Inflammatory macrophage treated with lipopolysaccharide for 1 hour (primary cell): ENCODE measurements around the gene NDUFS1.
"Not testable (repeated sequence)": the region's sequence is repeated elsewhere in the genome, so short reads cannot be mapped to it uniquely, and the experiment has no call there.

Experiments
- DNase-seq, 2 donors: peaks; one replicate each; pipeline ENCODE4 v3.0.0-alpha.2; 2020 to 2022

Gene NDUFS1

DNA sequence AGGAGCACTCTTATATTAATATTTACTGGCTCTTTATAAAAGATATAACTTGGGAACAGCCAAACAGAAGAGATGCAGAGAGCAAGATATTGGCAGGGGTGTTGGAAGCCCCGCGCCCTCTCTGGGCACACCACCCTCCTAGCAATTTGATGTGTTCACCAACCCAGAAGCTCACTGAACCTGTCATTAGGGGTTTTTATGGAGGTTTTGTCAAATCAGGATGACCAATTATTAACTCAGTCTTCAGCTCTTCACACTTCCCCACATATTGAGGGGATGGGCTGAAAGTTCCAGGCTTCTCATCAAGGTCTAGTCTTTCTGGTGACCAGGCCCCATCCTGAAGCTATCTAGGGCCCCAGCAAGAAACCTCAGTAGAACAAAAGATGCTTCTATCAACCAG lies 62.4 kb downstream of the NDUFS1 start:
- no peak for DNase-seq

GRCh38 chr2:206095536-206096332 lies 63.5 kb downstream of the NDUFS1 start:
- DNase-seq = no peak

- no peak for DNase-seq
Measured at GRCh38 chr2:206092297-206092696, 66.9 kb downstream of the NDUFS1 start.

DNA sequence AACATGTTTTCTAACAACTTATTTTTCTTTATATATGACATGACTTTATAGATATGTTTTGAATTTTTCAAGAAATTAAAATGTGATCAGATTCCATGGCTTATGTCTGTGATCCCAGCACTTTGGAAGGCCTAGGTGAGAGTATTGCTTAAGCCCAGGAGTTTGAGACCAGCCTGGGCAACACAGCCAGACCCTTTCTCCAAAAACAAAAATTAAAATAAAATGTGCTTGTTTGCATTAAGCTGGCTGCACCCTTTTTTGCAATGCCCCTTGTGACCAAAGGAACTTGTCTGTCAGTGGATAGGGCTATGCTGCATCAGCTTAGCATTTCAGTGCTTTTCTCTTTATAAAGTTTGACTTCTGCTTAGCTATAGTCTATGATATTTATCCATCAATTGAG lies 71.0 kb downstream of the NDUFS1 start:
- DNase-seq = no peak

- peak; percentile 32 to 34 for DNase-seq
Measured at GRCh38 chr2:206086716-206087350, 72.4 kb downstream of the NDUFS1 start.

DNA sequence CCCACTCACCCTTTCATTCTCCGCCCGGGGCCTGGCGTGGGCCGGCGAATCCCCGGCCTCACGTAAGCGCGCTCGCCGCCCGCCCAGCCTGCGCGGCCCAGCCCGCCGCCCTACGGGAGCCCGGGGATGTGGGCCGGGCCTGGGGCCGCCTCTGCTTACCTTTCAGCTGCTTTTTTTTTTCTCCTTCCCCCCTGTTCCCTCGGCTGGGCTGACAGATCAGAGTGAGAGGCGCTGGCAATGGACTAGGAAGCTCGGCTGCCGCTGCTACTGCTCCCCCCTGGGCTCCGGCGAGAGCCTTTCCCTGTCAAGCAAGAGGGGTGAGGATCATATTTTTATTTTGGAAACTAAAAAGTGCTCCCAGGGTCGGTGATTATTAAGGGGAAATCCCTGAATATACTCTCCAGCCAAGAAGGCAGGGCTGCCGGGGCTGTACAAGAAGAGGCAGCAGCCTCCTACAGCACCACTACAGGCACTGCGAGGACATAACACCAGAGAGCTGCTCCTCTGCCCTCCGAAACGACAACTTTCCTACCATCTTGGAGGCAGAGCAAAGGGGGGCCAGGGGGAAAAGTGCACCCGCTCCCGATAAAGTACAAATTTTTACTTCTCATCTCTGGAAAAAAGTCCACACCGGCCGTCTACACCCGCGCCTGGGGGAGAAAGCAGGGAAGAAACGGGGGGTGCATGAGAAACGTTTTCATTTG lies 73.3 kb downstream of the NDUFS1 start, which contains the start of gene INO80D:
INO80D (minus strand) TSS at position 433 of the 704 bp plus-strand sequence. CDS start 23,158 bp downstream, outside the sequence.
- DNase-seq = peak; percentile 80 to 83

DNA sequence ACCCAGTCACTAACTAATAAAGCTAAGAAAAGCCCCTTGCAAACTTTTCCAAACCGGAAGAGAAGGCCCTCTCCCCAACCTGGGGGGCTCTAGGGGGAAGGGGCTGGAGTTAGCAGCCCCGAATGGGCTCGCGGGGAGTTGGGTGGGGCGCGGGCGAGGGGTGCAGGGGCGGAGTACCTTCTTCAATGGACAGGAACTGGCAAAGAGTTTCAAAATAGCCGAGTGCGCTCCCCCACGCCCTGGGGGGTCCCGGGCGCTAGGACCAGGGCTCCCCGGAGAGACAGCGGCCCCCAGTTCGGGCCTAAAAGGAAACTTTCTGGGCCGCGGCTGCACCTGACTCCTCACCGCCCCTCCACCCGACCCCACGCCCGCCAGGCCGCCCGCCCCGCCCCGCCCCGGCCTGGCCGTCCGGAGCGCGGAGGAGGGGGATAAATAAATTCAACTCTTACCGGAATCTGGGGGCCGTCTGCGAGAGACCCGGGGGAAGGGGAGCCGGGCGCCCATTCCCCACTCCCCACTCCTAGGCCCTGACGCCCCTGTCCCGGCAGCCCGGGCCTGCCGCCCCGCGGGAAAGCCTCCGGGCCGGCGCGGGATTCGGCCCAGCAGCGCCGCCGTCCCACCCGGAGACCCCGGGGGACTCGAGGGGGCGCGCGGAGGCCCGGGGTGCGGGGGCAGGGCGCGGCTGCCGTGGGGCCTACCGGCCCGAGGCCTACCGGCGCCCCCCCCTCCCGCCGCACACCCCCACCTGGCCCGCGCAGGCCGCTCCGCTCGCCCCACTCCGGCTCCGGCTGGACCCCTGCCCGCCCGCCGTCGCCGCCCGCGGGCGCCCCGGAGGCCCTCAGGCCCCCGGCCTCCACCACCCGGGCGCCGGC lies 74.1 kb downstream of the NDUFS1 start:
- peak; percentile 23 to 32 for DNase-seq

GRCh38 chr2:206084439-206084869 lies 74.8 kb downstream of the NDUFS1 start:
- peak; percentile 43 to 65 for DNase-seq

GRCh38 chr2:206083602-206084438 lies 75.4 kb downstream of the NDUFS1 start:
- DNase-seq = peak in 1 of 2 donors; percentile 21

DNA sequence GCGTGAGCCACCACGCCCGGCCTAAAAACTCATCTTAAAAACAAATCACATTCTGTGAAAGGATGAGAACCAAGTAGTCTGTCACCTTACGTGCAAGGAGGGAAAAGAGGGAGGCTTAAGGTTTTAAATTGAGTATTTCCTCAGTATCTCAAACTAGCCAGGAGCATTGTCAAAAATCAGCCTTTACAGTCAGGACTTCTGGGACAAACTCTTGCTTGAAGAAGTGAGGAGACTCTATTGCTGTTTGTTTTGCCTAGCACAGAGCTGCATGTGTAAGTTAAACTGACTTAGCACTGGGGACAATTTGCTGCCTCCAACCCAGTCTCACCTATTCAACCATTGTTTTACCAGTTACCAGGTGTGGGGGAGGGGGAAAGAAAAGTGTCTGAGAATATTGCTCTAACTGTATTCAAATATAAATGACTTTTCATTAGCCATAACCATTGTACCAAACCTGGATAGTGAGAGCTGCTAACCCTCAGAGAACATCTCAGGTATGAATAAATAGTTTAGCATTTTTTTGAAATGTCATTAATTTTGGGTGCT lies 76.9 kb downstream of the NDUFS1 start:
- no peak for DNase-seq

GRCh38 chr2:206080927-206081326 lies 78.3 kb downstream of the NDUFS1 start:
- no peak for DNase-seq

DNA sequence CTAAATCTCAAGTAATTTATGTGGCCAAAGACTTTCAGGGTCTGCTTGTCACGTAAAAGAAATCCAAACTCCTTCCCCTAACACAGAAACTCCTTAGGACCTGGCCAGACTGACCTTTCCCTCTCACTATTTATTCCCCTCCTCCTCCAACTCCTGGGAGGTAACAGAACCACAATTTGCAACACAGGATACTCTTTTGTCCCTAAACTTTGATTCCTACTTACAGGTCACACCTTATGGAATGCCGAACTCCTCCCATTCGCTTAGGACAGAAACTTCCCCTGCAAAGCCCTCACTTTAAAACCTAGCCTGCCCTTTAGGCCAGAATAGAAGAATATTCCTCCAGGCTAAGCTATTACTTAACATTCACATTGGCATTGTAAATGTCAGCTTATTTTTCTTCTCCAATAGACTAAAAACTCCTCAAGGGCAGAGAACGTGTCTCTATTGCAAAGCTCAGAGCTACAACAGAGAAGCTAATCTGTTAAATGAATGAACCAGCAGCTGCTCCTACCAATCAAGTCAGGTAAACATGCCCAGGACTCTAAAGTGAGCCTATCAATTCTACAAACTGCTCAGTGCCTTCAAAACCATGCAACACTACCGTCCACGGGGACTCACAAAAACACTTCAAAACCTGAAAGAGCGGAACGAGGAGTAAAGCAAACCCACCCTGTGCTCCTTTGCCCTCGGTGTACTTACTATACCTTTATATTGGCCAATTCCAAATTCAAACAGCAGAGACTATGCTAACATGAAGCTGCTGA lies 79.4 kb downstream of the NDUFS1 start:
- no peak for DNase-seq

GRCh38 chr2:206077879-206078278 lies 81.4 kb downstream of the NDUFS1 start:
- not testable (repeated sequence) for DNase-seq

GRCh38 chr2:206075113-206075512 lies 84.1 kb downstream of the NDUFS1 start:
- no peak for DNase-seq

DNA sequence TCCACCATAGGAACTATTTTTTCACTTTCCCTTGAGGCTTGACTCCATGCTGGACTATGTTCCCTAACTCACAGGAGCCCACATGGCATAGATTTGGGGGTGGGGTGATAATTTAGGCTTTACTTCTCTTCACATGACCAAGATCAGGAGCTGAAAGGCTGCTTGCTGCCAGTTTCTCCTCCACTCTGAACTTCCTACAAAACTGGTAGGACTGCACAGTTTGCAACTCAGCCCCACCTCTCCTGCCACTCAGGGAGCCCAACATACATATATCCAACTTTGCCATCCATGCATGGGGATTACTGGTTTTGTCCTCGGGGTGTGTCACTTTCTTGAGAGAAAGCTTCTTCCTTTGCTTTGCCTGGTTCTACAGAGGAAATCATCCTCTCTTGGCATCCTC lies 87.4 kb downstream of the NDUFS1 start:
- peak in 1 of 2 donors; percentile 12 for DNase-seq

- DNase-seq = no peak
Measured at GRCh38 chr2:206069417-206069816, 89.8 kb downstream of the NDUFS1 start.

- DNase-seq = no peak
Measured at GRCh38 chr2:206068207-206068606, 91.0 kb downstream of the NDUFS1 start.
